Endodermal cell (in vitro differentiated cells): ENCODE measurements around the gene CXCR3. TPM values are rescaled to one million over a fixed set of nuclear protein-coding genes. Genes with fewer than 3 reads are reported as not detected.

ENCODE experiments used
- DNase-seq: peaks from one replicate; pipeline ENCODE4 v3.0.0-alpha.2; 2017
- H3K27ac ChIP-seq: 2 replicates; pipeline ENCODE4 v1.5.1; 2013; ENCODE audit warnings: mild to moderate bottlenecking, low read depth, low read length, moderate library complexity
- H3K27me3 ChIP-seq: 2 replicates; pipeline ENCODE4 v1.6.1; 2013; ENCODE audit warnings: mild to moderate bottlenecking, low read length, moderate library complexity; ENCODE audit not compliant: insufficient read depth, control insufficient read depth, poor library complexity, severe bottlenecking
- H3K36me3 ChIP-seq: 2 replicates; pipeline ENCODE4 v1.7.0; 2013; ENCODE audit warnings: mild to moderate bottlenecking, low read length, moderate library complexity; ENCODE audit not compliant: control insufficient read depth, insufficient read depth
- H3K4me1 ChIP-seq: one replicate; pipeline ENCODE4 v1.7.0; 2013; ENCODE audit warnings: low read length; ENCODE audit not compliant: control insufficient read depth, insufficient read depth
- H3K4me3 ChIP-seq: 2 replicates; pipeline ENCODE4 v1.5.1; 2013; ENCODE audit warnings: mild to moderate bottlenecking, low read length, moderate library complexity
- H3K9ac ChIP-seq: 2 replicates; pipeline ENCODE4 v1.6.1; 2013; ENCODE audit warnings: mild to moderate bottlenecking, low read length, moderate library complexity; ENCODE audit not compliant: poor library complexity, severe bottlenecking; ENCODE audit errors: extremely low read depth
- H3K9me3 ChIP-seq: 2 replicates; pipeline ENCODE4 v1.6.1; 2013; ENCODE audit warnings: mild to moderate bottlenecking, low read length, moderate library complexity; ENCODE audit not compliant: control insufficient read depth
- H3K27ac Mint-ChIP-seq: 2 replicates; pipeline ENCODE4 v1.8.0; 2020; ENCODE audit warnings: mixed read lengths
- H3K27me3 Mint-ChIP-seq: 2 replicates; pipeline ENCODE4 v1.8.0; 2021; ENCODE audit warnings: mild to moderate bottlenecking, mixed read lengths; ENCODE audit not compliant: insufficient read depth
- H3K36me3 Mint-ChIP-seq: 2 replicates; pipeline ENCODE4 v1.8.0; 2020; ENCODE audit warnings: low read depth, mixed read lengths
- H3K4me1 Mint-ChIP-seq: 2 replicates; pipeline ENCODE4 v1.8.0; 2020; ENCODE audit warnings: mixed read lengths
- H3K4me3 Mint-ChIP-seq: 2 replicates; pipeline ENCODE4 v1.8.0; 2020; ENCODE audit warnings: mild to moderate bottlenecking, moderate library complexity, mixed read lengths
- H3K9me3 Mint-ChIP-seq: 2 replicates; pipeline ENCODE4 v1.8.0; 2020; ENCODE audit warnings: mild to moderate bottlenecking, mixed read lengths
- CTCF ChIP-seq: fragments of 200-600 bp; sonication (generic); conservative IDR thresholded peaks from 2 replicates; pipeline ENCODE4 v1.5.0; 2021; ENCODE audit warnings: antibody characterized with exemption, mild to moderate bottlenecking
- WGBS, 2 experiments: methylation state at CpG; one replicate each; pipeline versions ENCODE4 v1.1.5 to v1.1.7; 2013; ENCODE audit warnings: missing lambda C conversion rate in 2 of 2, mixed read lengths in 1 of 2; ENCODE audit not compliant: insufficient coverage in 1 of 2, insufficient read length in 1 of 2; 5-methylcytosine and 5-hydroxymethylcytosine counted together
- total RNA-seq, 2 donors: library from RNA; stranded (reverse); fragmentation: NEBNext Ultra II Directional in 1 of 2; extraction: Animal tissue kit (Norgen Biotek cat#: 25700) in 1 of 2; gene quantifications; 2 replicates in 1 of 2; 3 replicates in 1 of 2; pipeline ENCODE4 v1.2.1, GENCODE V29; 2021

Gene CXCR3
- total RNA-seq, 2 donors from 2014 or later = not detected

GRCh38 chrX:71661919-71662318 is 43.6 kb upstream of the CXCR3 start:
- Histone ChIP-seq H3K4me1 (no peaks in the 10 kb centered on the region), H3K36me3 (no peaks in the 10 kb centered on the region), H3K4me3 (no peak overlapping the region), H3K27ac (no peak overlapping the region), H3K9me3 (no peaks in the 10 kb centered on the region), H3K9ac (no peak overlapping the region), H3K27me3 (no peaks in the 10 kb centered on the region)
- no peaks in the 10 kb centered on the region for H3K4me1 Mint-ChIP-seq
- peaks cover 76% of the 10 kb centered on the region for H3K9me3 Mint-ChIP-seq
- no peak overlapping the region for H3K4me3 Mint-ChIP-seq
- no peak for DNase-seq
- H3K27ac Mint-ChIP-seq = no peak overlapping the region
- no peaks in the 10 kb centered on the region for H3K36me3 Mint-ChIP-seq
- TF ChIP-seq CTCF = no peak
- no peaks in the 10 kb centered on the region for H3K27me3 Mint-ChIP-seq
- WGBS, 2 experiments = 87 to 95% methylated on average over 3 to 12 of the region's 12 CpGs

- no peak overlapping the region for H3K4me3 Mint-ChIP-seq
- WGBS, 2 experiments = 90 to 100% methylated on average over 2 to 15 of the region's 22 CpGs
Measured at GRCh38 chrX:71660562-71661416, 42.5 kb upstream of the CXCR3 start.

GRCh38 chrX:71659959-71660358 is 41.6 kb upstream of the CXCR3 start:
- Mint-ChIP-seq H3K27ac (no peak overlapping the region), H3K4me3 (no peak overlapping the region), H3K4me1 (no peaks in the 10 kb centered on the region), H3K36me3 (no peaks in the 10 kb centered on the region), H3K27me3 (no peaks in the 10 kb centered on the region), H3K9me3 (peaks cover 78% of the 10 kb centered on the region)
- Histone ChIP-seq H3K9ac (no peak overlapping the region), H3K4me3 (no peak overlapping the region), H3K9me3 (no peaks in the 10 kb centered on the region), H3K27ac (no peak overlapping the region), H3K36me3 (no peaks in the 10 kb centered on the region), H3K27me3 (no peaks in the 10 kb centered on the region), H3K4me1 (no peaks in the 10 kb centered on the region)
- no peak for TF ChIP-seq CTCF
- 90 to 96% methylated on average over 2 to 4 of the region's 6 CpGs for WGBS, 2 experiments
- no peak for DNase-seq

More at GRCh38 chrX:71660562-71661416, 42.5 kb upstream of the CXCR3 start:
- no peak for TF ChIP-seq CTCF
- no peak overlapping the region for H3K27ac ChIP-seq
- Mint-ChIP-seq H3K36me3 (no peaks in the 10 kb centered on the region), H3K4me1 (no peaks in the 10 kb centered on the region), H3K27me3 (no peaks in the 10 kb centered on the region), H3K27ac (no peak overlapping the region), H3K9me3 (peaks cover 79% of the 10 kb centered on the region)
- H3K4me1 ChIP-seq = no peaks in the 10 kb centered on the region
- no peaks in the 10 kb centered on the region for H3K36me3 ChIP-seq
- no peak overlapping the region for H3K4me3 ChIP-seq
- no peaks in the 10 kb centered on the region for H3K27me3 ChIP-seq
- H3K9me3 ChIP-seq = no peaks in the 10 kb centered on the region
- no peak for DNase-seq
- no peak overlapping the region for H3K9ac ChIP-seq
